Measurements from ENCODE around the gene TOR2A.

DNA sequence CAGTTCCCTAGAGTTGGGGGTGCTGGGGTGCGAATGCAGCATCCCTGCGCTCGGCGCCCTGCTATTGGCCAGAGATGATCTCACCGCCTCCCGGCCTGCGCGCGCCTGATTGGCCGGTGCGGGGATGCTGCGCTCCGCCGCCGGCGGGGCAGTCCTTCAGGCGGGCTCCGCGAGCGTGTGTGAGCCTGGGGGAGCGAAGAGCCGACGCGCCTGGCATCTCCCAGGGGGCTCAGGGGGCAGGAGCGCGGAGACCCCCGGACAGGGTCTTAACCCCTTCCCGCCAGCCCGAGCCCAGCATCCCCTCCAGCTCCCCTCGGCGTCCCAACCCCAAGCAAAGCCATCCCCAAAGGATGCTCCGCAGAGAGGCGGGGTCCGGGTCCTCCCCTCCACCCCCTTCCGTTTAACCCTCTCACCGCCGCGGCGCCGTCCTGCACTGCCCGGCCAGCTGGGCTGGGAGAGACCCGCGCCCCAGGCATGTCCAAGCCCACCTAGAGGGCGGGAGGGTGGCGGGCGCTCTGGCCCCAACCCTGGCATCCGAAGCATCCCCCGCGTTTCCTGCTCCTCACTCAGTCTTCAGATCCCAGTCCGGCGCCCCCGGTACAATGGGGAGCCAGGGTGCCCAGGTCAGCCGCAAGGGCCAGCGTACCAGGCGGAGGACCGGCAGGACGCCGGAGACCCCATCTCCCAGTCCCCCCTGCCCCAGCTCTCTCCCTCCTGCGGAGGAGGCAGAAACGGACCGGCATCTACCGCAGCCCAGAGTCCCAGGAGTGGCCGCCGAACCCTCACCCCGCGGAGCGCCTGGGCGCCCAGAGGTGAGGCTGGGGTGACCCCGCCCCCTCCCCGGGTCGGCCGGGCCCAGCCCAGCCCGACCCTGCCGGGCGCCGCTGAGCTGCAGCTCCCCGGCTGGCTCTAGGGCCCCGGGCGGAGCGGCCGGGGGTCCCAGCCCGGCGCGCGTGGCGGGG lies 19.3 kb upstream of the TOR2A start:
- TF ChIP-seq POLR2A (IDR thresholded peaks at IDR 0.05) (no peak), CTCF (IDR thresholded peaks at IDR 0.05) (no peak)

Measured in thyroid gland (tissue), 4 donors.